BJ (cell line): ENCODE results near the gene PRRC2B. TPM values are rescaled to one million over a fixed set of nuclear protein-coding genes. Genes with fewer than 3 reads are reported as not detected.

ENCODE experiments used
- CTCF ChIA-PET: fragments of 350-600 bp; formaldehyde crosslinking; extraction: SDS; loops from one replicate; lab custom pipeline; 2021; ENCODE audit warnings: antibody characterized with exemption, inconsistent platforms; lab: Yijun Ruan, JAX
- POLR2A ChIA-PET: fragments of 300-600 bp; sonication (Branson Sonifier 250); formaldehyde crosslinking; extraction: SDS; loops from one replicate; lab custom pipeline; 2021; ENCODE audit warnings: antibody characterized with exemption; lab: Charles Lee
- DNase-seq: peaks from one replicate; pipeline ENCODE4 v3.0.0-alpha.2; 2011; ENCODE audit warnings: low read depth
- H3K27me3 ChIP-seq: 2 replicates; pipeline ENCODE4 v1.6.0; 2011; ENCODE audit warnings: low read length; ENCODE audit not compliant: control insufficient read depth, insufficient read depth
- H3K36me3 ChIP-seq: 2 replicates; pipeline ENCODE4 v1.5.1; 2011; ENCODE audit warnings: low read length; ENCODE audit not compliant: control insufficient read depth, insufficient read depth
- H3K4me3 ChIP-seq: 2 replicates; pipeline ENCODE4 v1.5.1; 2011; ENCODE audit warnings: low read depth, mild to moderate bottlenecking, control low read depth, low read length
- polyA plus RNA-seq: library from polyadenylated mRNA; depleted of rRNA; stranded (reverse); fragments of >200 nt; gene quantifications from 2 replicates; pipeline ENCODE4 v1.2.3, GENCODE V29; 2011
- TF ChIP-seq, protein P1 (sequence below): IDR thresholded peaks from 2 replicates; pipeline ENCODE4 v1.5.1; 2011; ENCODE audit warnings: low read depth, mild to moderate bottlenecking, control low read depth, inconsistent platforms, low read length, moderate library complexity; ENCODE audit not compliant: insufficient read depth

Gene PRRC2B
- polyA plus RNA-seq, 1 experiment = 25.8 TPM

DNA sequence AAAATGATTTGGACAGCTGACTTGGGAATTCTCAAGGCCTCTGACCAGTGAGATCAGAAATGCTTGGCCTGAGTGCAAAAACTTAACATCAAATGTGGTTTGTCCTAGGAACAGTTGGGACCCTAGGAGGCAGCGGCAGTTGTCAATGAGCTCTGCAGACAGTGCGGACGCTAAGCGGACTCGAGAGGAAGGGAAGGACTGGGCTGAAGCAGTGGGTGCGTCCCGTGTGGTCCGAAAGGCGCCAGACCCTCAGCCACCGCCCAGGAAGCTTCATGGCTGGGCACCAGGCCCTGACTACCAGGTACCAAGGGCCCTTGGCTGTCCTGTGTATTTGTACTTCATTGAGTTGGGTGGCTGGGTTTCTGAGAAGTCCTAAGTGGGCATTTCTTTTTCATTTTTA is 65.2 kb downstream of the PRRC2B start:
- no peak for DNase-seq
- ChIA-PET CTCF (interaction anchor here (0.7 kb wide), 1 partner anchor 110 kb away, joined by 3 read pairs; no protein-coding TSS in a partner anchor), POLR2A (no interaction called here)
- H3K27me3 ChIP-seq = no peaks in the 10 kb centered on the region
- TF ChIP-seq, protein P1, sequence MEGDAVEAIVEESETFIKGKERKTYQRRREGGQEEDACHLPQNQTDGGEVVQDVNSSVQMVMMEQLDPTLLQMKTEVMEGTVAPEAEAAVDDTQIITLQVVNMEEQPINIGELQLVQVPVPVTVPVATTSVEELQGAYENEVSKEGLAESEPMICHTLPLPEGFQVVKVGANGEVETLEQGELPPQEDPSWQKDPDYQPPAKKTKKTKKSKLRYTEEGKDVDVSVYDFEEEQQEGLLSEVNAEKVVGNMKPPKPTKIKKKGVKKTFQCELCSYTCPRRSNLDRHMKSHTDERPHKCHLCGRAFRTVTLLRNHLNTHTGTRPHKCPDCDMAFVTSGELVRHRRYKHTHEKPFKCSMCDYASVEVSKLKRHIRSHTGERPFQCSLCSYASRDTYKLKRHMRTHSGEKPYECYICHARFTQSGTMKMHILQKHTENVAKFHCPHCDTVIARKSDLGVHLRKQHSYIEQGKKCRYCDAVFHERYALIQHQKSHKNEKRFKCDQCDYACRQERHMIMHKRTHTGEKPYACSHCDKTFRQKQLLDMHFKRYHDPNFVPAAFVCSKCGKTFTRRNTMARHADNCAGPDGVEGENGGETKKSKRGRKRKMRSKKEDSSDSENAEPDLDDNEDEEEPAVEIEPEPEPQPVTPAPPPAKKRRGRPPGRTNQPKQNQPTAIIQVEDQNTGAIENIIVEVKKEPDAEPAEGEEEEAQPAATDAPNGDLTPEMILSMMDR = no peak
- H3K4me3 ChIP-seq = no peak overlapping the region
- peaks cover 38% of the 10 kb centered on the region for H3K36me3 ChIP-seq

GRCh38 chr9:131461166-131461565 is 67.3 kb downstream of the PRRC2B start:
- POLR2A ChIA-PET = no interaction called here
- peaks cover 35% of the 10 kb centered on the region for H3K36me3 ChIP-seq

GRCh38 chr9:131464354-131465000 is 70.6 kb downstream of the PRRC2B start:
- POLR2A ChIA-PET = no interaction called here
- no peak for DNase-seq

More at GRCh38 chr9:131461166-131461565, 67.3 kb downstream of the PRRC2B start:
- Histone ChIP-seq H3K4me3 (no peak overlapping the region), H3K27me3 (no peaks in the 10 kb centered on the region)
- TF ChIP-seq, protein P1 = no peak
- CTCF ChIA-PET = no interaction called here
- DNase-seq = no peak

GRCh38 chr9:131465401-131465800 is 71.5 kb downstream of the PRRC2B start:
- TF ChIP-seq, protein P1 = no peak

More at GRCh38 chr9:131464354-131465000, 70.6 kb downstream of the PRRC2B start:
- Histone ChIP-seq H3K27me3 (no peaks in the 10 kb centered on the region), H3K36me3 (peaks cover 36% of the 10 kb centered on the region), H3K4me3 (no peak overlapping the region)
- CTCF ChIA-PET = interaction anchor here (0.8 to 1.8 kb wide), 3 partner anchors 13 to 128 kb away, joined by 3 to 5 read pairs (median 3); no protein-coding TSS in a partner anchor
- TF ChIP-seq, protein P1 = no peak

GRCh38 chr9:131467214-131467935 is 73.5 kb downstream of the PRRC2B start:
- TF ChIP-seq, protein P1 = no peak
- Histone ChIP-seq H3K27me3 (no peaks in the 10 kb centered on the region), H3K4me3 (no peak overlapping the region), H3K36me3 (peaks cover 39% of the 10 kb centered on the region)
- ChIA-PET POLR2A (no interaction called here), CTCF (no interaction called here)
- DNase-seq = no peak

More at GRCh38 chr9:131465401-131465800, 71.5 kb downstream of the PRRC2B start:
- peak; percentile 19 for DNase-seq
- Histone ChIP-seq H3K36me3 (peaks cover 36% of the 10 kb centered on the region), H3K4me3 (no peak overlapping the region), H3K27me3 (no peaks in the 10 kb centered on the region)
- POLR2A ChIA-PET = no interaction called here
- CTCF ChIA-PET = interaction anchor here (2.1 kb wide), 1 partner anchor 115 kb away, joined by 6 read pairs; no protein-coding TSS in a partner anchor
